IgD-negative memory B cell (primary cell): ENCODE measurements around the gene NDUFB11. TPM values are rescaled to one million over a fixed set of nuclear protein-coding genes. Genes with fewer than 3 reads are reported as not detected.
A peak's percentile ranks its signal among the peaks of the same experiment; 100 is the strongest.

Experiments used
- H3K27ac Mint-ChIP-seq, 3 donors: one replicate each; pipeline ENCODE4 v1.8.0; 2020 to 2022; ENCODE audit warnings: mild to moderate bottlenecking in 3 of 3, mixed read lengths in 3 of 3, moderate library complexity in 1 of 3
- H3K27me3 Mint-ChIP-seq: one replicate; pipeline ENCODE4 v1.8.0; 2021; ENCODE audit warnings: mixed read lengths
- H3K36me3 Mint-ChIP-seq: one replicate; pipeline ENCODE4 v1.8.0; 2020; ENCODE audit warnings: mild to moderate bottlenecking, mixed read lengths
- H3K4me1 Mint-ChIP-seq, 3 donors: one replicate each; pipeline ENCODE4 v1.8.0; 2020 to 2022; ENCODE audit warnings: mixed read lengths in 3 of 3, mild to moderate bottlenecking in 1 of 3
- H3K4me3 Mint-ChIP-seq, 4 donors: one replicate each; pipeline ENCODE4 v1.8.0; 2020 to 2022; ENCODE audit warnings: mild to moderate bottlenecking in 4 of 4, mixed read lengths in 4 of 4, moderate library complexity in 3 of 4
- H3K9me3 Mint-ChIP-seq, 3 donors: one replicate each; pipeline ENCODE4 v1.8.0; 2020 to 2021; ENCODE audit warnings: mixed read lengths in 3 of 3, mild to moderate bottlenecking in 1 of 3
- polyA plus RNA-seq: library from polyadenylated mRNA; unstranded; fragments of 300-500 nt; fragmentation: Illumina TruSeq; gene quantifications from one replicate; pipeline ENCODE4 v1.2.3, GENCODE V29; 2021

NDUFB11 gene
- polyA plus RNA-seq, 1 donor from 2014 or later, result 197 TPM

DNA sequence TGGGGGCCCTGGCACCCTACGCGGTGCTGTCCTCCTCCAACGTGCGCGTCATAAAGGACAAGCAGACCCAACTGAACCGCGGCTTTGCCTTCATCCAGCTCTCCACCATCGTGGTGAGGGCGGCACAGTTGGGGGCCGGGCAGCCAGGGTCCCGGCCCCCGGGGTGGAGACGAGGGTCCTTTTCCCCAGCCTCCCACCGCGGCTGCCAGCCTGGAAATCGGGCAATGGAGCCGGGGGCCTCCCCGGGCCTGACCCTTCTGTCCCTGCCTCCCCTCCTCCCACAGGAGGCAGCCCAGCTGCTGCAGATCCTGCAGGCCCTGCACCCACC is 35.4 kb upstream of the NDUFB11 start:
- Mint-ChIP-seq H3K27ac (no peak overlapping the region), H3K27me3 (peaks cover 8% of the 10 kb centered on the region), H3K9me3 (no peaks in the 10 kb centered on the region), H3K4me1 (peaks cover 0 to 2% (median 0%) of the 10 kb centered on the region in 3 donors), H3K4me3 (no peak overlapping the region), H3K36me3 (peaks cover 6% of the 10 kb centered on the region)

DNA sequence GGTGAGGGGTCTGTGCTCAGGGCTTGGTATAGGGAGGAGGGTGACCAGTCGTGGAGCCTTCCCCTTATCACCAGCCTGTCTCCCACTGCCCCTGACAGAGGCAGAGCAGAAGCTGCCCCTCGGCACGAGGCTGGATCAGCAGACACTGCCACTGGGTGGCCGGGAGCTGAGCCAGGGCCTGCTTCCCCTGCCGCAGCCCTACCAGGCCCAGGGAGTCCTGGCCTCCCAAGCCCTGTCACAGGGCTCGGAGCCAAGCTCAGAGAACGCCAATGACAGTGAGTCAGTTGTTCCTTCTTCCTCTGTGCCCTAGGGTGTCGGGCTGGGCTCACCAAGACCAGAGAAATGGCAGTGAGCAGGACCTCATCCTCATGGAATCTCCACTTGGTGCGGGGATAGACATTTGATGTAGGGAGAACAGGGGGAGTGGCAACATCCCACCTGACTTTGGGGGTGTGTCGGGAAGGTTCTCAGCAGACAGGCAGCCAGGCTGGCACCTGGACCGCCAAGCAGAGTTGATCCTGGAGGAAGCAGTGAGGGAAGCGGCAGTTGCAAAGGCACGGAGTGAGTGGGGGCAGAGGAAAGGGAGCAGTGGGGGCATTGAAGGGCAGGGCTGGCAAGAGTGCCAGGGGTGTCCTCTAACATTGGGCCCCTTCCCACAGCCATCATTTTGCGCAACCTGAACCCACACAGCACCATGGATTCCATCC is 34.9 kb upstream of the NDUFB11 start:
- H3K36me3 Mint-ChIP-seq, result peaks cover 6% of the 10 kb centered on the region
- H3K27me3 Mint-ChIP-seq, result peaks cover 8% of the 10 kb centered on the region
- H3K27ac Mint-ChIP-seq, result no peak overlapping the region
- H3K4me1 Mint-ChIP-seq, result peaks cover 0 to 2% (median 0%) of the 10 kb centered on the region in 3 donors
- H3K9me3 Mint-ChIP-seq, result no peaks in the 10 kb centered on the region
- no peak overlapping the region for H3K4me3 Mint-ChIP-seq

DNA sequence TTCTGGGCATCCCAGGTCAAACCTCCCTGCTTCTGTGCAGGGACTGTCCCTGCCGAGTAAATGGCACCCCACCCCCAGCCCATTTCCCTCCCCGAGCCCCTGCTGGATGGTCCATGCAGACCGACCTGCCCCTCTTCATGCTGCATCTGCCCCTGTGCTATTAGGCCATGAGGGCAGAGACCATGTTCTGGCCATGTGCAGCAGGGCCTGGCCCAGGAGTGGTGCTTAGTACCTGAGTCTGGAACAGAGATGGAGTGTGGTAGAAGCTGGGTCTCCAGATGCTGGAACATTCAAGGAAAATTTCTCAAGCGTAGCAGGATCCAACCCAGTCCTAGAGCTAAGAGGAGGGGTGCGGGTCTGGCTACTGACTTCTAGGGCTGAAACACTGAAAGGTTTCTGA is 33.8 kb upstream of the NDUFB11 start:
- Mint-ChIP-seq H3K27me3 (peaks cover 8% of the 10 kb centered on the region), H3K36me3 (peaks cover 6% of the 10 kb centered on the region), H3K4me1 (peaks cover 0 to 2% (median 0%) of the 10 kb centered on the region in 3 donors), H3K27ac (peak overlapping the region in 1 of 3 donors; percentile 20), H3K4me3 (no peak overlapping the region), H3K9me3 (no peaks in the 10 kb centered on the region)

DNA sequence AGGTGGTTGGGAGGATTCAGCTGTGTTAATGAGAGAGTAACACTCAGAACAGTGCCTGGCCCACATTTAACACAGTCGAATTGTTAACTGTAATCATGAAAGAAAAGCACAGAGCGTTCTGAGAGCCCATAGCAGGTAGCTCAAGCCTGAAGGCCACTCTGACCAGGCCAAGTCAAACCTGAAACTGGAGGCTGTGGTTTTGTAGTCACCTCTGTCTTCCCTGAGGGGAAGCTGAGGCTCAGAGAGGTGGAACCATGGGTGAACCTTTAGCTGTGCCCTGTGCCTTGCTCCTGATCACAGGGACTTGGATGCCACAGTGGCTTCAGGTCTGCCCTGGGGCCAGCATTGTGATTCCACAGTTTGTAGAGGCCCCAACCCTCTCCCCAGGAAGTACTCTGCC is 32.6 kb upstream of the NDUFB11 start:
- H3K36me3 Mint-ChIP-seq, result peaks cover 6% of the 10 kb centered on the region
- no peak overlapping the region for H3K4me3 Mint-ChIP-seq
- peaks cover 0 to 2% (median 0%) of the 10 kb centered on the region in 3 donors for H3K4me1 Mint-ChIP-seq
- no peak overlapping the region for H3K27ac Mint-ChIP-seq
- H3K27me3 Mint-ChIP-seq, result peaks cover 8% of the 10 kb centered on the region
- H3K9me3 Mint-ChIP-seq, result no peaks in the 10 kb centered on the region

DNA sequence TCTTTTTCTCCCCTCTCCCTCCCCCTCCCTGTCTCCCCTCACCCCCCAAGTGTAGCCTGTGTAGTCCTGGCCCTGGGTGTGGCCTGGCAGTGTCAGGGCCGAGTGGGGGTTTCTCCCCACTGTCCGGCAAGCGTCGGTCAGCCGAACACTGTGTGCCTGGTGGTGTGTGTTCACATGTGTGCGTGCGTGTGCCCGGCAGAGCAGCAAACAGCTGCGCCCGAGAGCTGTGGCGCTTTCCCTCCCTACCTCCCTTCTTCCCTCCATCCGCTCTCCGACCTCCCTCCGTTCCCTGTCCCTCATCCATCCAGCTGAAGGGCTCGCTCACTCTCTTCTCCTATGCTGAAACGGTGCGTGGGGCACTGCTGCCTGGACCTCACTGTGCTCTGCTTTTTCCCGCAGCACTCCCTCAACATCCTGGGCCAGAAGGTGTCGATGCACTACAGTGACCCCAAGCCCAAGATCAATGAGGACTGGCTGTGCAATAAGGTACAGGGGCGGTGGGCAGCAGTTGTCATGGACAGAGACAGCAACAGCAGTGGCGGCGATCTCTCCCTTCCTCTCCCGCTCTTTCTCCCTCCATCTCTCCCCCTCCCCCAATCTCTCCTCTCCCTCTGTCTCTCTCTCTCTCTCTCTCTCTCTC is 31.7 kb upstream of the NDUFB11 start:
- Mint-ChIP-seq H3K4me3 (no peak overlapping the region), H3K36me3 (peaks cover 4% of the 10 kb centered on the region), H3K27ac (no peak overlapping the region), H3K27me3 (peaks cover 8% of the 10 kb centered on the region), H3K9me3 (no peaks in the 10 kb centered on the region), H3K4me1 (peaks cover 0 to 2% (median 0%) of the 10 kb centered on the region in 3 donors)

DNA sequence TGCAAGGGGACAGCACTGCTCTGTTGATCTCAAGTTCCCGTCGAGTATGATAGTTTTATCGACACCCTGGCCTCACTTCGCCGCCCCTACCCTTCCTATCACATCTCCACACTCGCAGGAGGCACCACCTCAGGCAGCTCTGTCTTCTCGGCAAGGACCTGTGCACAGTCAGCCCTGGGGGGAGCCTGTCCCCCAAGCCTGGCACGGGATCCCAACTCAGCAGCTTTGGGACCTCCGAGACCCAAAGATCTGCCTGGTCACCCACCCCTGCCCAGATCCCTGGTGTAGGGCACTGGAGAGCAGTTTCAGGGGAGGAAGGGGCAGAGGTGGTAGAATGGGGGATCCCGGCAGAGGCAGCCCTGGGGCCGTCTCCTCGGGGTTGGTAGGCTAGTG is 31.1 kb upstream of the NDUFB11 start:
- peaks cover 8% of the 10 kb centered on the region for H3K27me3 Mint-ChIP-seq
- peak overlapping the region in 1 of 3 donors; percentile 67 for H3K27ac Mint-ChIP-seq
- H3K36me3 Mint-ChIP-seq, result peaks cover 4% of the 10 kb centered on the region
- peaks cover 0 to 2% (median 0%) of the 10 kb centered on the region in 3 donors for H3K4me1 Mint-ChIP-seq
- no peaks in the 10 kb centered on the region for H3K9me3 Mint-ChIP-seq
- H3K4me3 Mint-ChIP-seq, result no peak overlapping the region

DNA sequence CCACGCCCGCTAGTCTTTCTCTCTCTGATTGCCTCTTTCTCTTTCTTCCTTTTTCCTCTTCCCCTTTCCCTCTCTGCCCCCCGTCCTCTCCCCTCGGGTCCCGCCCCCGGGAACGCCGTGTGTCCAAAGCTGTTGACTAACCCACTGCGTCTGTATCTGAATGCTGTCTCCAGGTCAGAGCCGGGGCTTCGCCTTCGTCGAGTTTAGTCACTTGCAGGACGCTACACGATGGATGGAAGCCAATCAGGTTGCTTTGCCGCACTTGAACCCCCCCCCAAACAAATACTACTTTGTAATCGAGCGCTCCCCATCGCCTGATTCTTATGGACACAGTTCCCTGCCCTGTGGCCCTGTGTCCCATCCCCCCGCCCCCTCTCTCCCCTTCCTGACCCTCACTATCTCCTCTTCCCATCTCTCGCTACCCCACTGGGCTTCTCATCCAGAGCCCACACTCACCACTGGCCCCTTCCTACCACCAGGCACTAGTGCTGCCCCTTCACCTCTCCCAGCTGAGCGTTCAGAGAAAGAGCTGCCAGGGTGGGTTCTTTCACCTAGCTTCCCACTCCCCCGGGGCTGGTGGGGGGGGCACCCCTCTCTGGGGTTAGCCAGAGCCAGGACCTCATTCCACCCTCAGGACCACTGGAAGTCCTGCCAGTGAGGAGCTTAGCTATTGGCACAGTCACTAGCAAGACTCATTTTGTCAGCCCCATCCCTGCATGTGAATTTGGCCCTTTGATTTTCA is 30.5 kb upstream of the NDUFB11 start:
- Mint-ChIP-seq H3K4me3 (no peak overlapping the region), H3K4me1 (peaks cover 0 to 2% (median 0%) of the 10 kb centered on the region in 3 donors)

DNA sequence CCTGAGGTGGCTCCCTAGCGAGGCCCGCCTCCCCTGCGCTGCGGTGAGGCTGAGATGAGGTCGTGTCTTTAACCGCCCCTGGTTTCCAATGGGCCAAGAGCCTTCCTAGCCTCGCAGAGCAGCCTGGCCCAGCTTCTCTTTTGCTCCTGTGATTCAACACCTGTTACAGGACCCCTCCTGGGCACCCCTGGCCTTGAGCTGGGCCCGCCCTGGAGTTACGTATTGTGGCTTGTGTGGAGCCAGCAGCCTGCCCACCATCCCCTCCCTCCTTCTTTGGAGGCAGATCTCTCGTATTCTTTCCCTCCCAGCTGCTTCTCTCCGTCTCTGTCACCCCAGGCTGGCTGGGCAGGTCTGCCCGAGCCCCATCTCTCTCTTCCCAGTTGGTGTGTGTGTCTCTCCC is 29.9 kb upstream of the NDUFB11 start:
- Mint-ChIP-seq H3K27ac (no peak overlapping the region), H3K9me3 (no peaks in the 10 kb centered on the region), H3K4me3 (no peak overlapping the region), H3K27me3 (peaks cover 8% of the 10 kb centered on the region), H3K4me1 (peaks cover 0 to 2% (median 0%) of the 10 kb centered on the region in 3 donors), H3K36me3 (peaks cover 4% of the 10 kb centered on the region)

More for the DNA sequence above, 30.5 kb upstream of the NDUFB11 start:
- peak overlapping the region in 1 of 3 donors; percentile 67 for H3K27ac Mint-ChIP-seq
- H3K9me3 Mint-ChIP-seq, result no peaks in the 10 kb centered on the region
- H3K36me3 Mint-ChIP-seq, result peaks cover 4% of the 10 kb centered on the region
- peaks cover 8% of the 10 kb centered on the region for H3K27me3 Mint-ChIP-seq

DNA sequence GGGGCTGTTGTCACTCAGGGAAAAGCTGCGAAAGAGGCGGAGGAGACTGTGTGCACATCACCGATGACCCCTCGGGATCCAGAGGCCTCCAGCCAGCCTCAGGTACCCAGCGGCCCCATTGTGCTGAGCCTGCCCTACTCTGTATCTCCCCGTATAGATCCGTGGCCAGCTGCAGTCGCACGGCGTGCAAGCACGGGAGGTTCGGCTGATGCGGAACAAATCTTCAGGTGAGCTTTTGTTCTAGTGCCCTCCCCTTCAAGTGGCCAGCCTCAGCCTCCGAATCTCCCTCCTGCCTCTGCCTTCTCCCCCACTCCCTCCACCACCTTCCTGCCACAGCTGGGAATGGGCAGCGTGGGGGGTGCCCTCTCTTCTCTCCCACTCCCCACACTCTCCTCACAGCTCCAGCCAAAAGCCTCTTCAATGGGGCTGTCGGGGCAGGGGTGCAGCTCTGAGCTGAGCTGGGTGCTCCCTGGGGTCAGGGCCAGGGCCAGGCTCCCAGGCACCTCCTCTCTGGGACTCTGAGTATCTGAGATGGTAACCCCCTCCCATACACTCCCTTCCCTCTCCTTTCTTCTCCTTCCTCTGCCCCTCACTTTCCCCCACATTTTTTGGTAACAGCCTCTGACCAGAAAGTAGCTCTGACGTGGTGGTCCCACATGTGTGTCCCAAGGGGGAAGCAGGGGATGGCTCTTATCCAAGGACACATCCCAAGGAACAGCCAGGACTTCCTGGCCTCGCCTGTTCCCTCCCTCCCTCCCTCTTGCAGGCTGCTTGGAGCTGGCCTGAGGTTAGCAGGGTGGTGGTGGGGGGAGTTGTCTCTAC is 28.7 kb upstream of the NDUFB11 start:
- Mint-ChIP-seq H3K4me3 (no peak overlapping the region), H3K36me3 (peaks cover 3% of the 10 kb centered on the region), H3K9me3 (no peaks in the 10 kb centered on the region), H3K4me1 (peaks cover 0 to 2% (median 0%) of the 10 kb centered on the region in 3 donors), H3K27me3 (peaks cover 4% of the 10 kb centered on the region), H3K27ac (no peak overlapping the region)

DNA sequence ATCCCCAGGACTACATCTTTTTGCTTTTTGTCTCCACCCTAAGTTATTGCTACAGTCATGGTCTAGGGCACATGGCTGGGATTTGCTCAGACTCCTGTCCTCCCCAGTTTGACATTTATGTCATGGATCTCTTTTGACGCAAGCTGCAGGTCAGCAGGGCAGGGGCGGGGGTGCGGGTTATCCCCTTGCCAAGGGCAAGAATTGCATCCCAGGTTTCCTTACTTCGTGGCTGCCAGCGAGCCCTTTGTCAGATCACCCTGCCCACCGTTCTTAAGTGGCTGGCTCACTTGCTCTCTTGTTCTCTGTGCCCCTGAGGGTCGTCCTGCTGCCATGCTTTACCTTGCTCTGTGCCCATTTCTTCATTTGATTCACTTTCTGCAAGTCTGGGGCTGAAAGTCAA is 28.0 kb upstream of the NDUFB11 start:
- Mint-ChIP-seq H3K9me3 (peaks cover 0 to 2% (median 0%) of the 10 kb centered on the region in 3 donors), H3K36me3 (no peaks in the 10 kb centered on the region)

DNA sequence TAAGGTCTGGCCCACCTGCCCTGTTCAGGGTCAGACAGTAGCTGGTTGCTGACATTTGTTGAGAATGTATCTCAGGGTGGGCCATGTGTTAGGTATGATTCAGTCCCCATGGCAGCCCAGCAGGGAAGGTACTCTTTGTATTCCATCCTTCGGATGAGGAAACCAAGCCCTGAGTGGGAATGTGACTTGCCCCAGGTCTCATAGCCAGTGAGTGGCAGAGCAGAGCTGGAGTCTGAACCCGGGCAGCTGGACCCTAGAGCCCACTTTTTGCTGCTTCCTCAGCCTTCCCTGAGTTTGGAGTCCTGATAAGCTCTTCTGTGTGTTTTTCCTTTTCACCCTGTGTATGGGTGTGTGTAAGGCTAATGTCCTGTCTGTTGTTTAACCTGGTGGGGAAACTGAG is 27.5 kb upstream of the NDUFB11 start:
- H3K36me3 Mint-ChIP-seq, result no peaks in the 10 kb centered on the region
- H3K9me3 Mint-ChIP-seq, result peaks cover 0 to 2% (median 0%) of the 10 kb centered on the region in 3 donors
- no peak overlapping the region for H3K4me3 Mint-ChIP-seq
- peaks cover 1% of the 10 kb centered on the region for H3K27me3 Mint-ChIP-seq
- H3K27ac Mint-ChIP-seq, result no peak overlapping the region
- peaks cover 0 to 1% (median 0%) of the 10 kb centered on the region in 3 donors for H3K4me1 Mint-ChIP-seq

More for the DNA sequence above, 28.0 kb upstream of the NDUFB11 start:
- Mint-ChIP-seq H3K27ac (no peak overlapping the region), H3K4me1 (peaks cover 0 to 1% (median 0%) of the 10 kb centered on the region in 3 donors), H3K27me3 (peaks cover 1% of the 10 kb centered on the region), H3K4me3 (no peak overlapping the region)

DNA sequence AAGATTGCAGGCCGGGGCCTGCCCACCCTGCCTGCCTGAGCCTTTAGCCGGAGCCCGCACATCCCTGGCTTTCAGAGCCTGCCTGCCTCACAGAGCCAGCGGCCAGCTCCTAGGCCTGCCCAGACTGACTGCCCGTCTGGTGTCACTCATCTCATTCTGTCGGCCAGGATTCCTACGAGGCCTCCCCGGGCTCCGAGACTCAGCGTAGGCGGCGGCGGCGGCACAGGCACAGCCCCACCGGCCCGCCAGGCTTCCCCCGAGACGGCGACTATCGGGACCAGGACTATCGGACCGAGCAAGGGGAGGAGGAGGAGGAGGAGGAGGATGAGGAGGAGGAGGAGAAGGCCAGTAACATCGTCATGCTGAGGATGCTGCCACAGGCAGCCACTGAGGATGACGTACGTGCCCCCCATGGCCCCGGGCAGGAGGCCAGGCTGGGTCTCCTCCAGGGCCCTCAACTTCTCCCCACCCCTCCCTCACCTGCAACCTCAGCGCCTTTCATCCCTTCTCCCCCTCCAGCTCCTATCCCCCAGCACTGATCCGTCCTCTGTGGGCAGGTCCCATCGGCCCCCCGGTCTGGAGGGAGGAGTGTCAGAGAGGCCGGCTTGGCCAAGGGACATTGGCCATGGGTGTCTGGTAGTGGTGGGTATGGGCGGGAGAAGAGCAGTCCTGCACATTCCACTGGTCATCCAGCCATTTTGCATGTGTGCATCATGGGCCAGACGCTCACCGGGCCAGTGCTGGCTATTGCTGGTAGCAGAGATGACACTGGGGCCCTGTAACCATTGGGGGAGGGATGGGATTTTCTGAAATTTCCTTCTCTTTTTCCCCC is 26.6 kb upstream of the NDUFB11 start:
- Mint-ChIP-seq H3K9me3 (peaks cover 0 to 2% (median 0%) of the 10 kb centered on the region in 3 donors), H3K27me3 (no peaks in the 10 kb centered on the region), H3K36me3 (no peaks in the 10 kb centered on the region), H3K4me1 (peaks cover 0 to 1% (median 0%) of the 10 kb centered on the region in 3 donors), H3K4me3 (no peak overlapping the region), H3K27ac (peak overlapping the region in 1 of 3 donors; percentile 78)

DNA sequence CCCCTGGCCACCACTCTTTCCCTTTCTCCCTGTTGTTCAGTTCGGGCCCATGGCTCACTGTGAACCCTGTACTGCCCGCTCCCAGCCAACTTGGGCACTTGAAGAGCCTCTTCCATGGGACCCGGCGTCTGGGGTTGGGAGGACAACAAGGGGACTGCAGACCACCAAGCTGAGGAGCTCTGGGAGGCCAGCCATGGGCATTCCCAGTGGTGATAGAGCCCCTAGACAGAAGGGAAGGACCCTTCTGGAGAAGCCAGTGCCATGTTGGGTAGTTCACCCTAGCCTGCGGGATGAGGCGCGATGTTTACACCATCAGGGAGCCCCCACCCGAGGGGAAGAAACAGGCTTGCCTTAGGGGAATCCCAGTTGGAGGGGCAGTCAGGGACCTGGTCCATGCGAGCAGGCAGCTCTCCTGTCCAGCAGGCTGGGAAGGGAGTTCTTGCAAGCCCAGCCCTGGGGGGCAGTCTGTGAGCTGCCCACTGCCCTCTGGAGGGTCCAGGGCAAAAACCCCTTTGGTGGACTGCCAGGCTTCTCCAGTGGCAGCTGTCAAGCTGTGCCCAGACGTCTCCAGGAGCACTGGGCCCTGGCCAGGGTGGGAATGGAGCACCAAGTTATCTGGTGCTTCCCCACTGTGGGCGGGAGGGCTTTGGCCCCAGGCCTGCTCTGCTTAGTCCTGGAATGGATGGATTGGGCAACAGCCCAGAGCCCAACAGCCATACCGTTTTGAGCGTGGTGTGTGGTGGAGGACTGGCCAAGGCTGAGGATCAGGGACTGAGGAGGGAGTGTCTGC is 25.4 kb upstream of the NDUFB11 start:
- Mint-ChIP-seq H3K4me1 (peaks cover 0 to 1% (median 0%) of the 10 kb centered on the region in 3 donors), H3K9me3 (peaks cover 0 to 4% (median 0%) of the 10 kb centered on the region in 3 donors), H3K4me3 (no peak overlapping the region), H3K36me3 (peaks cover 1% of the 10 kb centered on the region), H3K27me3 (no peaks in the 10 kb centered on the region), H3K27ac (peak overlapping the region in 1 of 3 donors; percentile 27)
